GM12873 (cell line): ENCODE measurements around the gene UNC5CL.

ENCODE experiments used
- TF ChIP-seq, protein P1 (sequence below): IDR thresholded peaks from 2 replicates; pipeline ENCODE4 v1.5.1; 2012; ENCODE audit warnings: low read depth, mild to moderate bottlenecking, moderate library complexity, low read length, control low read depth; ENCODE audit not compliant: insufficient read depth; ENCODE audit errors: missing control alignments

The UNC5CL gene

DNA sequence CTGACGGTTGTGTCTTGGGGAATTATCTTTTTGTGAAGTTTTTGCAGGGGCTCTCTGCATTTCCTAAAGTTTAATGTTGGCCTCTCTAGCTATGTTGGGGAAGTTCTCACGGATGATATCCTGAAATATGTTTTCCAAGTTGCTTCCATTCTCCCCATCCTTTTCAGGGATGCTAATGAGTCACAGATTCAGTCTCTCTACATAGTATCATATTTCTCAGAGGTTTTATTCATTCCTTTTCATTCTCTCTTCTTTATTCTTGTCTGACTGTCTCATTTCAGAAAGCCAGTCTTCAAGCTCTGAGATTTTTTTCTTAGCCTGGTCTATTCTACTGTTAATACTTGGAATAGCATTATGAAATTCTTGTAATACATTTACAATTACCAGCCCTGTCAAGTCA lies 61.3 kb downstream of the UNC5CL start:
- TF ChIP-seq, protein P1, sequence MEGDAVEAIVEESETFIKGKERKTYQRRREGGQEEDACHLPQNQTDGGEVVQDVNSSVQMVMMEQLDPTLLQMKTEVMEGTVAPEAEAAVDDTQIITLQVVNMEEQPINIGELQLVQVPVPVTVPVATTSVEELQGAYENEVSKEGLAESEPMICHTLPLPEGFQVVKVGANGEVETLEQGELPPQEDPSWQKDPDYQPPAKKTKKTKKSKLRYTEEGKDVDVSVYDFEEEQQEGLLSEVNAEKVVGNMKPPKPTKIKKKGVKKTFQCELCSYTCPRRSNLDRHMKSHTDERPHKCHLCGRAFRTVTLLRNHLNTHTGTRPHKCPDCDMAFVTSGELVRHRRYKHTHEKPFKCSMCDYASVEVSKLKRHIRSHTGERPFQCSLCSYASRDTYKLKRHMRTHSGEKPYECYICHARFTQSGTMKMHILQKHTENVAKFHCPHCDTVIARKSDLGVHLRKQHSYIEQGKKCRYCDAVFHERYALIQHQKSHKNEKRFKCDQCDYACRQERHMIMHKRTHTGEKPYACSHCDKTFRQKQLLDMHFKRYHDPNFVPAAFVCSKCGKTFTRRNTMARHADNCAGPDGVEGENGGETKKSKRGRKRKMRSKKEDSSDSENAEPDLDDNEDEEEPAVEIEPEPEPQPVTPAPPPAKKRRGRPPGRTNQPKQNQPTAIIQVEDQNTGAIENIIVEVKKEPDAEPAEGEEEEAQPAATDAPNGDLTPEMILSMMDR, result no peak

DNA sequence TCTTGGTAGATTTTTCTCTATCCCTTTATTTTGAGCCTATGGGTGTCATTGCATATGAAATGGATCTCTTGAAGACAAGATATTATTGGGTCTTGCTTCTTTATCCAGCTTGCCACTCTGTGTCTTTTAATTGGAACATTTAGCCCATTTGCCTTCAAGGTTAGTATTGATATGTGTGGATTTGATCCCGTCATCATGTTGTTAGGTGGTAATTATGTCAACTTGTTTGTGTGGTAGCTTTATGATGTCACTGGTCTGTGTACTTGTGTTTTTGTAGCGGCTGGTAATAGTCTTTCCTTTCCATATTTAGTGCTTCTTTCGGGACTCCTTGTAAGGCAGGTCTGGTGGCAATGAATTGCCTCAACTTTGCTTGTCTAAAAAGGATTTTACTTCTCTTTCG lies 61.9 kb downstream of the UNC5CL start:
- TF ChIP-seq, protein P1, result no peak
